ENCODE measurements around the gene EMC10.

EMC10 gene

DNA sequence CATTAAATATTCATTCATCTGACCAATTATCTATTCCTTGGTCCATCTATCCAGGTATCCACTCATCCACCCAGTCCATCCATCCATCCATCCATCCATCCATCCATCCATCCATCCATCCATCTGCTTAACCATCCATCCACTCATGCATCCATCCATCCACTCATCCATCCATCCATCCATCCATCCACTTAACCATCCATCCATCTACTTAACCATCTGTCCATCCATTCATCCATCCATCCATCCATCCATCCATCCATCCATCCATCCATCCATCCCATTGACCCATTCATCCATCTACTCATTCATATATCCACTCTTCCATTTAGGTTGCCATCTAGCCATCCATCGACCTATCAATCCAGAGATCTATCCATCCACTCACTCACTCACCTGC, 32.2 kb upstream of the EMC10 start:
- TF ChIP-seq CTCF (IDR thresholded peaks at IDR 0.05; ENCODE audit: insufficient read depth, low read depth, low read length, missing control alignments): no peak
- H3K4me3 ChIP-seq (ENCODE audit: low read length): no peak overlapping the region

DNA sequence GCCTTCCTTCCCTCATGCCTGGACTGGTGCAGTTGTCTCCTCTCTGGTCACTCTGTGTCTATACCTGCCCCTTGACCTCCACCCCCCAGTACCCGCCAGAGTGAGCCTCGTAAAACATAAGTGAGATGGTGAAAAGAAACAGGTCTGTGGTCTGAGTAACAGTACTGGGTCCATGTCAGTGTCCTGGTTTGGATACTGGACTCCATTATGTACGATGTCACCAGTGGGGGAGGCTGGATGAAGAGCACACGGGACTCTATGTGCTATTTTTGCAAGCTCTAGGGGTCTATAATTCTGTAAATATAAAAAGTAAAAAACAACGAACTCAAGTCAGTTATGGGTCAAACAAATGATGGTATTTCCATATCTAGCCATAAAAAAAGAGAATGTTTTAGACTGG, 29.3 kb upstream of the EMC10 start:
- DNase-seq (ENCODE audit: low read depth): no peak
- H3K4me3 ChIP-seq (ENCODE audit: low read length): no peak overlapping the region
- no peak for TF ChIP-seq CTCF (IDR thresholded peaks at IDR 0.05; ENCODE audit: insufficient read depth, low read depth, low read length, missing control alignments)

More for the DNA sequence above, 32.2 kb upstream of the EMC10 start:
- no peak for DNase-seq (ENCODE audit: low read depth)

DNA sequence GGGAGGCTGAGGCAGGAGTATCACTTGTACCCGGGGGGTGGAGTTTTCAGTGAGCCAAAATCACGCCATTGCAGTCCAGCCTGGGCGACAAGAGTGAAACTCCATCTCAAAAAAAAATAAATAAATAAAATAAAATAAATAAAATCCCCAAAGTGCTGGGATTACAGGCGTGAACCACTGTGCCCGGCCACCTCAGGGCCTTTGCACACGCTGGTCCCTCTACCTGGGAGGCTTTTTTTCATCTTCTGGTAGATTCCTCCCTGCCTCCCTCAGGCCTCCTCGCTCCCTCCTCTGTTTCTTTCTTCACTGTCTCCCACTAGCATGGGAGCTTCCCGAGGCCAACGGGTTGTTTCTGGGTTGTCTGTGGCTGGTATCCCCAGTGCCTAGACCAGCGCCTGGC, 28.6 kb upstream of the EMC10 start:
- no peak for DNase-seq (ENCODE audit: low read depth)
- H3K4me3 ChIP-seq (ENCODE audit: low read length): no peak overlapping the region
- TF ChIP-seq CTCF (IDR thresholded peaks at IDR 0.05; ENCODE audit: insufficient read depth, low read depth, low read length, missing control alignments): no peak

DNA sequence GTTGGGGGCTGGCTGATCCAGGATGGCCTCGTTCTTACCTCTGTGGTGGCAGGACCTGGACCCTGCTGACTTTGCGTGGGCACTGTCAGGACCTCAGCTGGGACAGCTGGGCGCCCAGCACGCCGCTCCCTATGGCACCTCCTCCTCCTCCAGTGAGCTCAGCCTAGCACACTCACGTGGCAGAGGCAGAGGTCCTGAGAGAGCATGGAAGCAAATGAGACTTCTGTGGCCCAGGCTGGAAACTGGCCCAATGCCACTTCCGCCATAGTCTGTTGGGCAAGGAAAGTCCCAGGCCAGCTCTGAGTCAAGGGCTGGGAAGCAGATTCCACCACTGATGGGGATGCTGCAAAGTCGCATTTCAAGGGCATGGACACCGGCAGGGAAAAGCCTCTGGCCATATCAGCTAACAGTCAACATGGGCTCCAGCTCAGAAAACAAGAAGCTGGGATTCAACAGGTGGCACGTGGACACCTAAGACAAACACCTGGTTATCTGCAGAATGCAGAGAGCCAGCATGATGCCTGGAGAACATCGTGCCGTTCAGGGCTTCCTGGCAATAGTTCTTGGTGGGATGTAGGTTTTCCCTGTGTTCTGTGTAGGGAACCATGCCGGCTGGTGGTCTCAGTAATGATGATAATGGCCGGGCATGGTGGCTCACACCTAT, 26.9 kb upstream of the EMC10 start:
- TF ChIP-seq CTCF (IDR thresholded peaks at IDR 0.05; ENCODE audit: insufficient read depth, low read depth, low read length, missing control alignments): no peak
- DNase-seq (ENCODE audit: low read depth): no peak
- no peak overlapping the region for H3K4me3 ChIP-seq (ENCODE audit: low read length)

DNA sequence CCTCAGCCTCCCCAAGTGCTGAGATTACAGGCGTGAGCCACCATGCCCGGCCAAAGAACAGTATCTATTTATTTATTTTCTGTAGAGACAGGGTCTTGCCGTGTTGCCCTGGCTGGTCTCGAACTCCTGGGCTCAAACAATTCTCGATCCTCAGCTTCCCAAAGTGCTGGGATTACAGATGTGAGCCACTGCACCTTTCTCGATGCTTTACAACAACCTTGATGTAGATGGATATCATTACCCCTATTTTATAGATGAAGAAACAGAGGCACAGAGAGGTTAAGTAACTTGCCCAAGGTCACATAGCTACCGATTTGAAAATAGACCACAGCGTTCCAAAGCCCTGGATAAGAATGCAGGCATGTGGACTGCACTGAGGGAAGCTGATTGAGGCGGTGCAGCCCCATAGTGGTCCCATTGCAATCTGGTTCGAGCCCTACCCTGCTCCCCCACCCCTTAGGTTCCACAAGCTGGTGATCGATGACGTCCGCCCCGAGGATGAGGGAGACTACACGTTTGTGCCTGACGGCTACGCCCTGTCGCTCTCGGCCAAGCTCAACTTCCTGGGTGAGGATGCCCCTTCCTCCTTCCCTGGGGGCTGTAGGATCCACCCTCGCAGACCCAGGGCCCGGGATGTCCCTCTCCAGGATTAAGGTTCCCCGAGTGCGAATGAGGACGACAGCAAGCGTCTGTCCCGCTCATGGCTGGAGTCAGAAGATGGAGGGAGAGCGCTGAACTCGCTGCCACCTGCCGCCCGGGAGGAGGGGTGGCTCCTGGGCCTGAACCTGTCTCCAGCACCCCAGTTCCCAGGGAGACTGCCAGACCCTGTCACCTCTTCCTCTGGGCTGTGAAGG, 25.7 kb upstream of the EMC10 start:
- TF ChIP-seq CTCF (IDR thresholded peaks at IDR 0.05; ENCODE audit: insufficient read depth, low read depth, low read length, missing control alignments): no peak
- DNase-seq (ENCODE audit: low read depth): no peak
- no peak overlapping the region for H3K4me3 ChIP-seq (ENCODE audit: low read length)

DNA sequence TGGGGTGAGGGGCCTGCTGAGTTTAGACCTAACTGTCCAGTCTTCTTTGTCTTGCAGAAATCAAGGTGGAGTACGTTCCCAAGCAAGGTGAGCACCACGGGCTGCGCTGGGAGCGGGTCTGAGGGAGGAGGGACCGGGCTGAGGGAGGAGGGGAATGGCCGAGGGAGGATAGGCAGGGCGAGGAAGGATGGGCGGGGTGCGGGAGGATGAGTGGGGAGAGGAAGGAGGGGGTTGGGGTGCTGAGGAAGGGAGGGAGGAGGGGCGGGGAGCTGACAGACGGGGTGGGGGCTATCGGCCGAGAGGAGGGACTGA, 25.1 kb upstream of the EMC10 start:
- DNase-seq (ENCODE audit: low read depth): no peak
- no peak overlapping the region for H3K4me3 ChIP-seq (ENCODE audit: low read length)
- TF ChIP-seq CTCF (IDR thresholded peaks at IDR 0.05; ENCODE audit: insufficient read depth, low read depth, low read length, missing control alignments): no peak

Measured in epithelial cell of esophagus (primary cell).